Ascending aorta (tissue), 2 donors: Measurements from ENCODE around the gene MRPL39. TPM values are rescaled to one million over a fixed set of nuclear protein-coding genes. Genes with fewer than 3 reads are reported as not detected.

Source experiments
- DNase-seq, 2 donors: peaks; one replicate each; pipeline ENCODE4 v3.0.0-alpha.2; 2019; ENCODE audit warnings: low spot score in 2 of 2
- H3K27ac ChIP-seq, 2 donors: fragments of 200-600 bp; sonication (generic); one replicate each; pipeline ENCODE4 v1.5.1; 2016 to 2017; ENCODE audit warnings: mild to moderate bottlenecking in 1 of 2
- H3K27me3 ChIP-seq: fragments of 200-600 bp; sonication (generic); one replicate; pipeline ENCODE4 v1.5.1; 2017
- H3K36me3 ChIP-seq, 2 donors: fragments of 200-600 bp; sonication (generic); one replicate each; pipeline ENCODE4 v1.5.1; 2016
- H3K4me1 ChIP-seq, 2 donors: fragments of 200-600 bp; sonication (generic); one replicate each; pipeline ENCODE4 v1.5.1; 2016 to 2017; ENCODE audit warnings: mild to moderate bottlenecking in 1 of 2
- H3K4me3 ChIP-seq, 2 donors: fragments of 200-600 bp; sonication (generic); one replicate each; pipeline ENCODE4 v1.5.1; 2016 to 2017; ENCODE audit warnings: mild to moderate bottlenecking in 1 of 2
- H3K9me3 ChIP-seq, 2 donors: fragments of 200-600 bp; sonication (generic); one replicate each; pipeline ENCODE4 v1.5.1; 2016
- intact Hi-C: fragments of 100-400 bp; cut with DNase I; formaldehyde crosslinking; loops from one replicate; pipeline ENCODE4 v1.15.1; 2023
- total RNA-seq: library from RNA; depleted of rRNA; stranded (reverse); fragments of >200 nt; gene quantifications from one replicate; pipeline ENCODE4 v1.1.0, GENCODE V29; 2016
- TF ChIP-seq, protein P1 (sequence below), 3 experiments: fragments of 200-600 bp in 2 of 3; fragments of 450-650 bp in 1 of 3; sonication (generic) in 2 of 3; IDR thresholded peaks; one replicate each; pipeline ENCODE4 v1.5.1; 2016 to 2019; ENCODE audit warnings: antibody characterized with exemption in 3 of 3, mild to moderate bottlenecking in 1 of 3, moderate library complexity in 1 of 3

The MRPL39 gene
- total RNA-seq, 1 donor from 2014 or later: 26.1 TPM

DNA sequence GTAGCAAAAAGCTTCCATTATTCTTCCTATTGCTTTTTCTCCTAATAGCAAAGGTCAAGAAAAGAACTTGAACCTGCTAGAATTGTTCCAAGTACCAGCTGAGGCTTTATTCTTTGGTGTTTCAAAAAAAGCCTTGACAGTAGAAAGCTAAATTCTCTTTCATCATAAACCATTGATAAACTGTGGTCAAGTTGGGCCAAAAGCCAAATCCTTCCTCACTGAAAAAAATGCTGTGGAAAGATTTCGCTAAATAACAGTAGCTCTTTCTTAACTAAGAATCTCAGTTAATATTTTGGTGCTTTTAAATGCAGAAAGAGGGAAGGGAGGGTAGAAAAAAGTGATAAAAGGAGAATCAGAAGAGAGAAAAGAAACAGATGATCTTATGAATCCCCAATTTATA lies 17.8 kb upstream of the MRPL39 start:
- H3K27ac ChIP-seq: no peak overlapping the region
- intact Hi-C loops: no loop called here
- TF ChIP-seq, protein P1, sequence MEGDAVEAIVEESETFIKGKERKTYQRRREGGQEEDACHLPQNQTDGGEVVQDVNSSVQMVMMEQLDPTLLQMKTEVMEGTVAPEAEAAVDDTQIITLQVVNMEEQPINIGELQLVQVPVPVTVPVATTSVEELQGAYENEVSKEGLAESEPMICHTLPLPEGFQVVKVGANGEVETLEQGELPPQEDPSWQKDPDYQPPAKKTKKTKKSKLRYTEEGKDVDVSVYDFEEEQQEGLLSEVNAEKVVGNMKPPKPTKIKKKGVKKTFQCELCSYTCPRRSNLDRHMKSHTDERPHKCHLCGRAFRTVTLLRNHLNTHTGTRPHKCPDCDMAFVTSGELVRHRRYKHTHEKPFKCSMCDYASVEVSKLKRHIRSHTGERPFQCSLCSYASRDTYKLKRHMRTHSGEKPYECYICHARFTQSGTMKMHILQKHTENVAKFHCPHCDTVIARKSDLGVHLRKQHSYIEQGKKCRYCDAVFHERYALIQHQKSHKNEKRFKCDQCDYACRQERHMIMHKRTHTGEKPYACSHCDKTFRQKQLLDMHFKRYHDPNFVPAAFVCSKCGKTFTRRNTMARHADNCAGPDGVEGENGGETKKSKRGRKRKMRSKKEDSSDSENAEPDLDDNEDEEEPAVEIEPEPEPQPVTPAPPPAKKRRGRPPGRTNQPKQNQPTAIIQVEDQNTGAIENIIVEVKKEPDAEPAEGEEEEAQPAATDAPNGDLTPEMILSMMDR (IDR thresholded peaks at IDR 0.05): no peak
- no peaks in the 10 kb centered on the region for H3K36me3 ChIP-seq
- no peaks in the 10 kb centered on the region for H3K9me3 ChIP-seq
- no peaks in the 10 kb centered on the region for H3K27me3 ChIP-seq
- H3K4me3 ChIP-seq: no peak overlapping the region
- no peak for DNase-seq
- no peaks in the 10 kb centered on the region for H3K4me1 ChIP-seq

DNA sequence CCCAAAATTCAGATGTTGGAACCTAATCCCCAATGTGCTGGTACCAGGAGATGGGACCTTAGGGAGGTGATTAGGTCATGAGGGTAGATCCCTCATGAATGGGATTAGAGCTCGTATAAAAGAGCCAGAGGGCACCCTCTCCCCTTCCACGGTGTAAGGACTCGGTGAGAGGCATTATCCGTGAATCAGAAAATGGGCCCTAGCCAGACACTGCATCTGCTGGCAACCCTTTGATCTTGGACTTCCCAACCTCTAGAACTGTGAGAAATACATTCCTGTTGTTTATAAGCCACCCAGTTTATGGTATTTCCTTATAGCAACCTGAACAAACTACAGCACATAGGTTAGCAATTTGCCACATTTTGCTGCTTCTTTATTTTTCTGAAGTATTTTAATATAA lies 17.2 kb upstream of the MRPL39 start:
- Histone ChIP-seq H3K27ac (no peak overlapping the region), H3K36me3 (no peaks in the 10 kb centered on the region), H3K4me1 (no peaks in the 10 kb centered on the region), H3K9me3 (no peaks in the 10 kb centered on the region), H3K4me3 (no peak overlapping the region), H3K27me3 (no peaks in the 10 kb centered on the region)
- TF ChIP-seq, protein P1 (IDR thresholded peaks at IDR 0.05): no peak
- intact Hi-C loops: no loop called here
- DNase-seq: no peak

DNA sequence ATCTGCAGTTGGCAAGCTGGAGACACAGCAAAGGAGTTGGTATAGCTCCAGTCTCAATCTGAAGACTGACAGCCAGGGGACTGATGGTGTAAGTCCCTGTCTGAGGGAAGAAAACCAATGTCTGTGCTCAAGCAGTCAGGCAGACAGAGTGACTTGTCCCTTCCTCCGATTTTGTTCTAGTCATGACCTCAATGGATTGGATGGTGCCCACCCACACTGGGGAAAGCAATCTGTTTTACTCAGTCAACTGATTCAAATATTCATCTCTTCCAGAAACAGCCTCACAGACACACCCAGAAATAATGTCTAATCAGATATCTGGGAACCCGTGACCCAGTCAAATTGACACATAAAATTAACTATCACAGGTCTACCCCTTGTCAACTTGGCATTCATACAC lies 11.9 kb upstream of the MRPL39 start:
- no peaks in the 10 kb centered on the region for H3K36me3 ChIP-seq
- H3K27ac ChIP-seq: no peak overlapping the region
- no peak for DNase-seq
- TF ChIP-seq, protein P1 (IDR thresholded peaks at IDR 0.05): no peak
- no peaks in the 10 kb centered on the region for H3K4me1 ChIP-seq
- H3K4me3 ChIP-seq: no peak overlapping the region
- no peaks in the 10 kb centered on the region for H3K27me3 ChIP-seq
- no peaks in the 10 kb centered on the region for H3K9me3 ChIP-seq
- intact Hi-C loops: no loop called here

DNA sequence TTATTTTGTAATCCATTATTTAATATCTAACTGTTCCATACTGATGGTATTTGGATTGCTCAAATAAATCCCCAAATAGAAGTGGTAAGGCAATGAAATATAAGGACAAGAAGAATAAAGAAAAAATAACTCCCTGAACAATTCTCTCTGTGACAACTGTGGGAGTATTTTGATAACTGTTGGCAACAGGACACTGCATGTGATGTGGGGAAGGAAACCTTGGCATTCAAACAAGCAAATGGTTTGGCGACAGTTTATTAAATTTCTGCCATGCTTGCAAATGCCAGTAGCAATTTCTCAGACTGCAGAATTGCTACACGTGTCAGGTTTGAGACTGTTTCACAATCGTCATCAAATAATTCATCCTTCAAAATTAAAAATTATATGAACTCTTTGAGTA lies 8.6 kb upstream of the MRPL39 start:
- TF ChIP-seq, protein P1 (IDR thresholded peaks at IDR 0.05): no peak
- DNase-seq: no peak
- H3K4me3 ChIP-seq: no peak overlapping the region
- H3K4me1 ChIP-seq: no peaks in the 10 kb centered on the region
- H3K27ac ChIP-seq: no peak overlapping the region
- no peaks in the 10 kb centered on the region for H3K9me3 ChIP-seq
- intact Hi-C loops: no loop called here
- no peaks in the 10 kb centered on the region for H3K36me3 ChIP-seq
- no peaks in the 10 kb centered on the region for H3K27me3 ChIP-seq

DNA sequence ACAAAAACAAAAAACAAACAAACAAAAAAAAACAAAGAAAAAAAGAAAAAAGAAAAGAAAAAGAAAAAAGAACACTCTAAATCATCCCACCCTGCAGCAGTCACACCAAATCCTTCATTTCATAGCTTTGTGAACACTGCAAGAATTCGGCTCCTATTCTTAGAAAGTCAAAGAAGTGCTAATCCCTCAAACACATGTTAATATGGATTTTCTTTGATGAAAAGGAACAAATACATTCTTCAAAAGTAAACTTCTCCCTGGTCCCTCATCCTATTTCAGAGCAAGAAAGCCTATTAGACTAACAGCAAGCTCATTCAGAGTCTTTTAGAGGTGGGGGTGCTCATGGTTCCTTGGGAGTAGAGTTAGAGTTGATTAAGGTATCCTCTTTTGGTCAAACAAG lies 7.2 kb upstream of the MRPL39 start:
- no peaks in the 10 kb centered on the region for H3K9me3 ChIP-seq
- H3K27ac ChIP-seq: no peak overlapping the region
- no peak for DNase-seq
- TF ChIP-seq, protein P1 (IDR thresholded peaks at IDR 0.05): no peak
- intact Hi-C loops: no loop called here
- H3K4me1 ChIP-seq: no peaks in the 10 kb centered on the region
- no peak overlapping the region for H3K4me3 ChIP-seq
- H3K27me3 ChIP-seq: no peaks in the 10 kb centered on the region
- H3K36me3 ChIP-seq: no peaks in the 10 kb centered on the region
